ENCODE results near the gene VAV2. TPM values are rescaled to one million over a fixed set of nuclear protein-coding genes. Genes with fewer than 3 reads are reported as not detected.

VAV2 gene
- total RNA-seq, 4 donors from 2014 or later, result 15.0 to 25.7 (median 20.5) TPM

DNA sequence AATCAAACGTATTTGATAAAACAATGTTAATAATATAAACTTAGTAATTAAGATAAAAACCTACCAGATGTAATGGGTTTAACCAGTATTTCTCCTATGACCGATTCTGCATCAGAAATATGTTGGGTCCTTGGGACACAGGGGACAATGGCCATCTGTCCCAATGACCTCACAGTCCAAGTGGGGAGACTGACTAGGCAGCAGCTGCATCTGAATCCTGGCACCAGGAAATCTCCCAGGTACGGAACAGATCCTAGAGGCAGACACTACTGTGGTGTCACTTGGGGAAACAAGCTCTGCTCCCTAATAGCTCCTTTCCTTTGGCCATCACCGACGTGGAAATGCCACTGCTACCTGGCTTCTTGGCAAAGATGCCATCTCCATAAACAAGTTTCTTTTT, 172.2 kb downstream of the VAV2 start:
- no peak overlapping the region for H3K27ac ChIP-seq
- 92 to 94% methylated on average over 5 of the region's 5 CpGs for WGBS, 2 donors
- no peak for DNase-seq

GRCh38 chr9:133818444-133818843, 173.7 kb downstream of the VAV2 start:
- H3K36me3 ChIP-seq, result no peaks in the 10 kb centered on the region
- H3K9me3 ChIP-seq, result no peaks in the 10 kb centered on the region
- no peak overlapping the region for H3K4me3 ChIP-seq (replicated peaks in 1 of 3)
- H3K4me1 ChIP-seq, result peaks cover 0 to 2% of the 10 kb centered on the region in 2 donors
- H3K27me3 ChIP-seq, result no peaks in the 10 kb centered on the region
- 80 to 83% methylated on average over 3 of the region's 3 CpGs for whole genome bisulfite sequencing, 2 donors
- TF ChIP-seq POLR2A (IDR thresholded peaks at IDR 0.05), result no peak
- no peak for TF ChIP-seq CTCF (IDR thresholded peaks at IDR 0.05)
- H3K27ac ChIP-seq, result no peak overlapping the region
- intact Hi-C loops (cut with DNase I), result no loop called here
- no peak for DNase-seq

More for the DNA sequence above, 172.2 kb downstream of the VAV2 start:
- no peaks in the 10 kb centered on the region for H3K27me3 ChIP-seq
- no peaks in the 10 kb centered on the region for H3K9me3 ChIP-seq
- no peaks in the 10 kb centered on the region for H3K36me3 ChIP-seq
- no peaks in the 10 kb centered on the region for H3K4me1 ChIP-seq
- H3K4me3 ChIP-seq (replicated peaks in 1 of 3), result no peak overlapping the region
- TF ChIP-seq POLR2A (IDR thresholded peaks at IDR 0.05) (no peak), CTCF (IDR thresholded peaks at IDR 0.05) (no peak)
- intact Hi-C loops (cut with DNase I), result no loop called here

GRCh38 chr9:133815781-133816180, 176.3 kb downstream of the VAV2 start:
- H3K4me1 ChIP-seq, result peaks cover 0 to 3% of the 10 kb centered on the region in 2 donors
- TF ChIP-seq POLR2A (IDR thresholded peaks at IDR 0.05) (no peak), CTCF (IDR thresholded peaks at IDR 0.05) (no peak)
- H3K9me3 ChIP-seq, result no peaks in the 10 kb centered on the region
- DNase-seq, result no peak
- intact Hi-C loops (cut with DNase I), result no loop called here
- H3K27me3 ChIP-seq, result no peaks in the 10 kb centered on the region
- H3K4me3 ChIP-seq (replicated peaks in 1 of 3), result no peak overlapping the region
- no peaks in the 10 kb centered on the region for H3K36me3 ChIP-seq
- no peak overlapping the region for H3K27ac ChIP-seq
- 94 to 98% methylated on average over 9 of the region's 9 CpGs for WGBS, 2 donors

DNA sequence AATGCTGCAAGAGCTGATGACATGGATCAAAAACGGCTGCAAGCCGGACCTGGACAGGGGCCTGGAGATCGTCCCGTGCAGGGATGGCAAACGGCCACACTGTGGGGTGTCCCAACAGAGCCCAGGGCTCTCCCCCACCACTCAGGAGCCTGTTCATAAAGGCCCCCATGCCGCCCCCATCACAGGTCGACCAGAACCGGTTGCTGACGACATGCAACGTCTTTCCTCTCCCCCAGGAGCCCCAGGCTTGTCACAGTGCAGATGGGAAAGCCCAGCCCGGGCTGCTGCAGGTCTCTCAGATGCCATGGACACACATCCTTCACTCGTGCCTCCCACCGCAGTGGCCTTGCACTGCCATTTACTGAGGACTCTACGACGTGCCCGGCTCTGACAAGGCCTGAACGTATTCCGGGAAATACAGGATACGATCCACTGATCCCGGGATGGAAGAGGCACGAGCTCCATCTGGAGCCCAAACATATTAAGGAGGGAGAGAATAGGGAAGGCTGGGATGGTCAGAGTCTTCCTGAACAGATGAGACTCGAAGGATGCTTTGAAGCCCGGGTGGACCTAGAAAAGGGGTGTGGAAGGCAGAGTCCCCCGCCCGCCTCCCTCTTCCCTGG, 177.4 kb downstream of the VAV2 start:
- intact Hi-C loops (cut with DNase I), result no loop called here
- Histone ChIP-seq H3K4me1 (peaks cover 0 to 3% of the 10 kb centered on the region in 2 donors), H3K27me3 (no peaks in the 10 kb centered on the region), H3K4me3 (replicated peaks in 1 of 3) (no peak overlapping the region), H3K9me3 (no peaks in the 10 kb centered on the region), H3K27ac (no peak overlapping the region), H3K36me3 (no peaks in the 10 kb centered on the region)
- no peak for TF ChIP-seq POLR2A (IDR thresholded peaks at IDR 0.05)
- TF ChIP-seq CTCF (IDR thresholded peaks at IDR 0.05), result no peak
- 83 to 87% methylated on average over 18 to 22 of the region's 25 CpGs for WGBS, 2 donors
- no peak for DNase-seq

GRCh38 chr9:133813749-133814585, 178.2 kb downstream of the VAV2 start:
- Histone ChIP-seq H3K4me3 (replicated peaks in 1 of 3) (no peak overlapping the region), H3K27ac (no peak overlapping the region), H3K4me1 (peaks cover 0 to 3% of the 10 kb centered on the region in 2 donors), H3K27me3 (no peaks in the 10 kb centered on the region), H3K9me3 (no peaks in the 10 kb centered on the region), H3K36me3 (peaks cover 0 to under 1% of the 10 kb centered on the region in 2 donors)
- DNase-seq, result no peak
- intact Hi-C loops (cut with DNase I), result no loop called here
- WGBS, 2 donors, result 66 to 71% methylated on average over 20 to 29 of the region's 29 CpGs
- TF ChIP-seq POLR2A (IDR thresholded peaks at IDR 0.05), result no peak
- no peak for TF ChIP-seq CTCF (IDR thresholded peaks at IDR 0.05)
